Thoracic aorta (tissue), 2 donors: ENCODE results near the gene IQGAP1. TPM values are rescaled to one million over a fixed set of nuclear protein-coding genes. Genes with fewer than 3 reads are reported as not detected.
"Not testable (repeated sequence)": the region's sequence is repeated elsewhere in the genome, so short reads cannot be mapped to it uniquely, and the experiment has no call there.

Experiments used
- ATAC-seq: fragments of 150-250 bp; one replicate; pipeline ENCODE4 v1.8.0; 2017; ENCODE audit warnings: low read depth; ENCODE audit not compliant: insufficient number of reproducible peaks, low FRiP score
- DNase-seq: peaks from one replicate; pipeline ENCODE4 v3.0.0-alpha.2; 2020; ENCODE audit warnings: low spot score
- H3K27ac ChIP-seq, 2 donors: fragments of 200-600 bp; sonication (generic); 1 replicate in 1 of 2; 2 replicates in 1 of 2; pipeline ENCODE4 v1.5.1; 2016; ENCODE audit warnings: mild to moderate bottlenecking in 2 of 2, moderate library complexity in 2 of 2
- H3K27me3 ChIP-seq: fragments of 200-600 bp; sonication (generic); replicated peaks from 2 replicates; pipeline ENCODE4 v1.6.0; 2016; ENCODE audit warnings: mild to moderate bottlenecking; ENCODE audit not compliant: insufficient read depth
- H3K36me3 ChIP-seq: fragments of 200-600 bp; sonication (generic); one replicate; pipeline ENCODE4 v1.5.1; 2016
- H3K4me1 ChIP-seq, 2 donors: fragments of 200-600 bp; sonication (generic); 1 replicate in 1 of 2; 2 replicates in 1 of 2; pipeline versions ENCODE4 v1.5.1 to v1.6.0; 2016; ENCODE audit warnings: low read depth in 2 of 2, mild to moderate bottlenecking in 1 of 2; ENCODE audit not compliant: control insufficient read depth in 1 of 2
- H3K4me3 ChIP-seq: fragments of 200-600 bp; sonication (generic); 2 replicates; pipeline ENCODE4 v1.5.1; 2016; ENCODE audit warnings: mild to moderate bottlenecking
- H3K9me3 ChIP-seq: fragments of 200-600 bp; sonication (generic); 2 replicates; pipeline ENCODE4 v1.5.1; 2016
- total RNA-seq, 2 donors: library from RNA; depleted of rRNA; stranded (reverse); fragments of >200 nt; gene quantifications; one replicate each; pipeline versions ENCODE4 v1.1.0 to v1.2.3, GENCODE V29; 2016
- TF ChIP-seq, protein P1 (sequence below): fragments of 200-600 bp; sonication (generic); IDR thresholded peaks from one replicate; pipeline ENCODE4 v1.5.1; 2019; ENCODE audit warnings: antibody characterized with exemption

The IQGAP1 gene
- total RNA-seq, 2 donors from 2014 or later: 280 to 340 TPM

DNA sequence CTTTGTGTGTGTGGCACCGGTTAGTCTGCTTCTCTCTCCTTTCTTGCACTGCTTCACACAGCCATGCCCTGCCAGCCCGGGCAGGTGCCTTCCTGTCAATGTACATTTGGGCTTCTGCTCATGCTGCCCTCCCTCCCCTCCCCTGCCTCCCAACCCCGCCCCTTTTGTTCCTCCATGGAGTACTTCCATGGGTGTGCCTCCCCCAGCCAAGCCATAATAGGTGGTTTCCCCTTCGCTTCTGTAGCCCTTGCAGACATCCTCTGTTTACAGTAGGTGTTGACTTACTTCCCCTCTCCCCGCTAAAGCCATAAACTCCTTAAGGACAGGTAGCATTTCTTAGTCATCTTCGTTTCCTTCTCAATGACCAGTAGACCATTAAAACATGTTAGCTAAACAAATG, 109.9 kb downstream of the IQGAP1 start:
- Histone ChIP-seq H3K9me3 (no peaks in the 10 kb centered on the region), H3K27me3 (no peaks in the 10 kb centered on the region), H3K36me3 (peaks cover 54% of the 10 kb centered on the region), H3K4me3 (no peak overlapping the region), H3K4me1 (no peaks in the 10 kb centered on the region), H3K27ac (no peak overlapping the region)
- TF ChIP-seq, protein P1, sequence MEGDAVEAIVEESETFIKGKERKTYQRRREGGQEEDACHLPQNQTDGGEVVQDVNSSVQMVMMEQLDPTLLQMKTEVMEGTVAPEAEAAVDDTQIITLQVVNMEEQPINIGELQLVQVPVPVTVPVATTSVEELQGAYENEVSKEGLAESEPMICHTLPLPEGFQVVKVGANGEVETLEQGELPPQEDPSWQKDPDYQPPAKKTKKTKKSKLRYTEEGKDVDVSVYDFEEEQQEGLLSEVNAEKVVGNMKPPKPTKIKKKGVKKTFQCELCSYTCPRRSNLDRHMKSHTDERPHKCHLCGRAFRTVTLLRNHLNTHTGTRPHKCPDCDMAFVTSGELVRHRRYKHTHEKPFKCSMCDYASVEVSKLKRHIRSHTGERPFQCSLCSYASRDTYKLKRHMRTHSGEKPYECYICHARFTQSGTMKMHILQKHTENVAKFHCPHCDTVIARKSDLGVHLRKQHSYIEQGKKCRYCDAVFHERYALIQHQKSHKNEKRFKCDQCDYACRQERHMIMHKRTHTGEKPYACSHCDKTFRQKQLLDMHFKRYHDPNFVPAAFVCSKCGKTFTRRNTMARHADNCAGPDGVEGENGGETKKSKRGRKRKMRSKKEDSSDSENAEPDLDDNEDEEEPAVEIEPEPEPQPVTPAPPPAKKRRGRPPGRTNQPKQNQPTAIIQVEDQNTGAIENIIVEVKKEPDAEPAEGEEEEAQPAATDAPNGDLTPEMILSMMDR: no peak
- DNase-seq: no peak
- ATAC-seq: no peak

DNA sequence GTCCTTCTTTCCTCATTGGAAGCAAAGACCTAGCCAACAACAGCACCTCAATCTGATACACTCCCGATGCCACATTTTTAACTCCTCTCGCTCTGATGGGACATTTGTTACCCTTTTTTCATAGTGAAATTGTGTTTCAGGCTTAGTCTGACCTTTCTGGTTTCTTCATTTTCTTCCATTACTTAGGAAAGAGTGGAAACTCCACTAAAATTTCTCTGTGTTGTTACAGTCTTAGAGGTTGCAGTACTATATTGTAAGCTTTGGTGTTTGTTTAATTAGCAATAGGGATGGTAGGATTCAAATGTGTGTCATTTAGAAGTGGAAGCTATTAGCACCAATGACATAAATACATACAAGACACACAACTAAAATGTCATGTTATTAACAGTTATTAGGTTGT, 112.1 kb downstream of the IQGAP1 start:
- ATAC-seq: no peak
- TF ChIP-seq, protein P1: no peak
- Histone ChIP-seq H3K9me3 (no peaks in the 10 kb centered on the region), H3K36me3 (peaks cover 43% of the 10 kb centered on the region), H3K4me3 (no peak overlapping the region), H3K4me1 (no peaks in the 10 kb centered on the region), H3K27me3 (no peaks in the 10 kb centered on the region), H3K27ac (no peak overlapping the region)
- no peak for DNase-seq

DNA sequence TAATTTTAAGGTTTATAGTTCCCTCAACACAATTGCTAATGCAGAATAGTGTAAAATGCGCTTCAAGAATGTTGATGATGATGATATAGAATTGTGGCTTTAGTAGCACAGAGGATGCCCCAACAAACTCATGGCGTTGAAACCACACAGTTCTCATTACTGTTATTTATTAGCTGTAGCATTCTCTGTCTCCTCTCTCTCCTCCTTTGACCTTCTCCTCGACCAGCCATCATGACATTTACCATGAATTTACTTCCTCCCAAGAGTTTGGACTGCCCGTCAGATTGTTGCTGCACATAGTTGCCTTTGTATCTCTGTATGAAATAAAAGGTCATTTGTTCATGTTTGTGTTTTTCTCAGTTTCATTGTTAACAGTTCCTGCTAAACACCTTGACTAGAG, 113.9 kb downstream of the IQGAP1 start:
- no peaks in the 10 kb centered on the region for H3K9me3 ChIP-seq
- H3K4me3 ChIP-seq: no peak overlapping the region
- no peaks in the 10 kb centered on the region for H3K4me1 ChIP-seq
- TF ChIP-seq, protein P1: no peak
- peaks cover 37% of the 10 kb centered on the region for H3K36me3 ChIP-seq
- ATAC-seq (no peak), DNase-seq (no peak)
- H3K27ac ChIP-seq: no peak overlapping the region
- no peaks in the 10 kb centered on the region for H3K27me3 ChIP-seq

DNA sequence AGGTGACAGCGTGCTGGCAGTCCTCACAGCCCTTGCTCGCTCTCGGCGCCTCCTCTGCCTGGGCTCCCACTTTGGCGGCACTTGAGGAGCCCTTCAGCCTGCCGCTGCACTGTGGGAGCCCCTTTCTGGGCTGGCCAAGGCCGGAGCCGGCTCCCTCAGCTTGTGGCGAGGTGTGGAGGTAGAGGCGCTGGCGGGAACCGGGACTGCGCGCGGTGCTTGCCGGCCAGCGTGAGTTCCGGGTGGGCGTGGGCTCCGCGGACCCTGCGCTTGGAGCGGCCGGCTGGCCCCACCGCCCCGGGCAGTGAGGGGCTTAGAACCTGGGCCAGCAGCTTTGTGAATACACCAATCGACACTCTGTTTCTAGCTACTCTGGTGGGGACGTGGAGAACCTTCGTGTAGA, 122.7 kb downstream of the IQGAP1 start:
- not testable (repeated sequence) for H3K4me3 ChIP-seq, H3K9me3 ChIP-seq, ATAC-seq, H3K27ac ChIP-seq, H3K27me3 ChIP-seq, H3K36me3 ChIP-seq, DNase-seq
- H3K4me1 ChIP-seq: peaks cover 15 to 17% of the 10 kb centered on the region in 2 donors

DNA sequence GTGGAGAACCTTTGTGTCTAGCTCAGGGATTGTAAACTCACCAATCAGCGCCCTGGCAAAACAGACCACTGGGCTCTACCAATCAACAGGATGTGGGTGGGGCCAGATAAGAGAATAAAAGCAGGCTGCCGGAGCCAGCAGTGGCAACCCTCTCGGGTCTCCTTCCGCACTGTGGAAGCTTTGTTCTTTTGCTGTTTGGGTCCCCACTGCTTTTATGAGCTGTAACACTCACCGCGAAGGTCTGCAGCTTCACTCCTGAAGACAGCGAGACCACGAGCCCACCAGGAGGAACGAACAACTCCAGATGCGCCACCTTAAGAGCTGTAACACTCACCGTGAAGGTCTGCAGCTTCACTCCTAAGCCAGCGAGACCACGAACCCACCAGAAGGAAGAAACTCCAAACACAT, 123.2 kb downstream of the IQGAP1 start:
- not testable (repeated sequence) for H3K27me3 ChIP-seq, H3K9me3 ChIP-seq, H3K4me3 ChIP-seq, ATAC-seq, DNase-seq, H3K27ac ChIP-seq, H3K36me3 ChIP-seq
- peaks cover 15 to 17% of the 10 kb centered on the region in 2 donors for H3K4me1 ChIP-seq

DNA sequence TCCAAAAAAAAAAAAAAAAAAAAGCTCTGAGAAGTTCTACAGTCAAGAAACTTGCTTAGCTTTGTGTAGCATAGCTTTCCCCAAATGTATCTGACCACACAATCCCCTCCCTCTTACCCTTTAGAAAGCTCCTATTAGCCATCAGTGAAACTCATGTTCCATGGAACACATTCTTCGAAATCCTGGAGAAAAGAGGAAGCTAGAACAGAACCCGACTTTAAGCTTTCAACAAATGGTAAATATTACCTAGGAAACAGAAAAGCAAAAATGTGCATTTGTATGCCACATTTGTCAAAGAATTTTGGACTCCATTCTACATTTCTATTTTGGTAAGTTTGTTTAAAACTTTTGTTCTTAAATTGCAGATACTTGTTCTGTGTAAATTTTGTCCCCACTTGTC, 124.2 kb downstream of the IQGAP1 start:
- H3K36me3 ChIP-seq: no peaks in the 10 kb centered on the region
- H3K4me3 ChIP-seq: no peak overlapping the region
- no peaks in the 10 kb centered on the region for H3K9me3 ChIP-seq
- H3K27ac ChIP-seq: peak overlapping the region in 1 of 2 donors; percentile 15
- TF ChIP-seq, protein P1: no peak
- DNase-seq (no peak), ATAC-seq (no peak)
- H3K4me1 ChIP-seq: peaks cover 15 to 17% of the 10 kb centered on the region in 2 donors
- no peaks in the 10 kb centered on the region for H3K27me3 ChIP-seq
